HEK293T (cell line): ENCODE data around the gene TAF11.
"Not testable (repeated sequence)": the region's sequence is repeated elsewhere in the genome, so short reads cannot be mapped to it uniquely, and the experiment has no call there.

Experiments used
- ELF4 ChIP-seq: fragments of 450-650 bp; IDR thresholded peaks from 2 replicates; pipeline ENCODE4 v1.6.1; 2017; ENCODE audit warnings: antibody characterized with exemption
- SP1 ChIP-seq: fragments of 450-650 bp; IDR thresholded peaks from 2 replicates; pipeline ENCODE4 v1.6.1; 2017

DNA sequence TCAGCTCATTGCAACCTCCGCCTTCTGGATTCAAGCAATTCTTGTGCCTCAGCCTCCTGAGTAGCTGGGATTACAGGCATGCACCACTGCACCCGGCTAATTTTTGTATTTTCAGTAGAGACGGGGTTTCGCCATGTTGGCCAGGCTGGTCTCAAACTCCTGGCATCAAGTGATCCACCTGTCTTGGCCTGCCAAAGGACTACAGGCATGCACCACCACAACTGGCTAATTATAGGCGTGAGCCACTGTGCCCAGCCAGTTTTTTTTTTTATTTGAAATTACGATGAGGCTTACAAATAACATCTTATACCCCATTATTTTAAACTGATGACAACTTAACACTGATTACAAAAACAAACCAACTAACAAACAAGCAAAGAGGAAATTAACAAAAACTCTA lies 38.8 kb downstream of the TAF11 start:
- TF ChIP-seq ELF4, SP1: not testable (repeated sequence)
